ENCODE measurements around the gene RUNX2. TPM values are rescaled to one million over a fixed set of nuclear protein-coding genes. Genes with fewer than 3 reads are reported as not detected.

Gene RUNX2
- total RNA-seq, 1 donor from 2014 or later = 1.8 TPM

DNA sequence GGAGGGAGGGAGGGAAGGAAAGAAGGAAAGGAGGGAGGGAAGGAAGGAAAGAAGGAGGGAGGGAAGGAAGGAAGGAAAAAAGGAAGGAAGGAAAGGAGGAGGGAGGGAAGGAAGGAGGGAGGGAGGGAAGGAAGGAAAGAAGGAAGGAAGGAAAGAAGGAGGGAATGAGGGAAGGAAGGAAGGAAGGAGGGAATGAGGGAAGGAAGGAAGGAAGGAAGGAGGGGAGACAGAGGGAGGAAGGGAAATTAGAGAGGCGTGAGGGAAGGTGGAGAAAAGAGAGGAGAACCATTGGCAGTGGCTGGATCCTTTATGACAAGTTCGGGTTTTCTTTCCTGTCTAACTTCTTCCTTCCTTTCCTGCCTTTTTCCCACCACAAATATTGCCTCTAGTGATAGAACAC is 71.9 kb downstream of the RUNX2 start:
- H3K27me3 Mint-ChIP-seq = peaks cover 15% of the 10 kb centered on the region
- TF ChIP-seq CTCF (IDR thresholded peaks at IDR 0.05) = no peak
- DNase-seq (no peak), ATAC-seq (ENCODE audit: low read depth) (no peak)
- no peaks in the 10 kb centered on the region for H3K36me3 Mint-ChIP-seq (ENCODE audit: low read depth)
- CTCF ChIA-PET = no interaction called here
- H3K27ac Mint-ChIP-seq = no peak overlapping the region
- no peaks in the 10 kb centered on the region for H3K9me3 Mint-ChIP-seq
- POLR2A ChIA-PET = no interaction called here
- no peaks in the 10 kb centered on the region for H3K4me1 Mint-ChIP-seq
- intact Hi-C loops (cut with micrococcal nuclease) = no loop called here
- H3K4me3 Mint-ChIP-seq = no peak overlapping the region

DNA sequence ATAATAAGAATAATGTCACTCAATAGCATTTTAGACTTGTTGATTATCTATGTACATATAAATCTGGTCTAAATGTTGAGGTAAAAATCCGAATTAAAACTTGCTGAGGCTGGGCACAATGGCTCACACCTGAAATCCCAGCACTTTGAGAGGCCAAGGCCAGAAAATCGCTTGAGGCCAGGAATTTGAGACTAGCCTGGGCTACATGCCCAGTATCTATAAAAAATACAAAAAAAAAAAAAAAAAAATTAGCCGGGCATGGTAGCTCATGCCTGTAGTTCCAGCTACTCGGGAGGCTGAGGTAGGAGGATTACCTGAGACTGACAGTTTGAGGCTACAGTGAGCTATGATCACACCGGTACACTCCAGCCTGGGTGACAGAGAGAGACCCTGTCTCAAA is 83.8 kb downstream of the RUNX2 start:
- Mint-ChIP-seq H3K36me3 (ENCODE audit: low read depth) (no peaks in the 10 kb centered on the region), H3K27ac (no peak overlapping the region), H3K4me1 (peaks cover 7% of the 10 kb centered on the region), H3K27me3 (peaks cover 14% of the 10 kb centered on the region), H3K4me3 (no peak overlapping the region), H3K9me3 (no peaks in the 10 kb centered on the region)
- DNase-seq (no peak), ATAC-seq (ENCODE audit: low read depth) (no peak)
- intact Hi-C loops (cut with micrococcal nuclease) = no loop called here
- CTCF ChIA-PET = no interaction called here
- no peak for TF ChIP-seq CTCF (IDR thresholded peaks at IDR 0.05)
- POLR2A ChIA-PET = interaction anchor here (0.6 to 0.7 kb wide), 2 partner anchors 54 to 238 kb away, joined by 3 read pairs; no protein-coding TSS in a partner anchor

GRCh38 chr6:45415315-45415714 is 87.2 kb downstream of the RUNX2 start:
- ChIA-PET CTCF (no interaction called here), POLR2A (interaction anchor here (0.9 kb wide), 1 partner anchor 37 kb away, joined by 4 read pairs; no protein-coding TSS in a partner anchor)
- intact Hi-C loops (cut with micrococcal nuclease) = no loop called here
- H3K4me1 Mint-ChIP-seq = peaks cover 18% of the 10 kb centered on the region
- DNase-seq (no peak), ATAC-seq (ENCODE audit: low read depth) (no peak)
- TF ChIP-seq CTCF (IDR thresholded peaks at IDR 0.05) = no peak
- no peak overlapping the region for H3K4me3 Mint-ChIP-seq
- no peak overlapping the region for H3K27ac Mint-ChIP-seq
- H3K36me3 Mint-ChIP-seq (ENCODE audit: low read depth) = no peaks in the 10 kb centered on the region
- H3K9me3 Mint-ChIP-seq = no peaks in the 10 kb centered on the region
- H3K27me3 Mint-ChIP-seq = peaks cover 27% of the 10 kb centered on the region

- TF ChIP-seq CTCF (IDR thresholded peaks at IDR 0.05) = no peak
- Mint-ChIP-seq H3K27me3 (peaks cover 32% of the 10 kb centered on the region), H3K4me1 (peaks cover 24% of the 10 kb centered on the region), H3K36me3 (ENCODE audit: low read depth) (no peaks in the 10 kb centered on the region), H3K9me3 (no peaks in the 10 kb centered on the region), H3K27ac (no peak overlapping the region), H3K4me3 (no peak overlapping the region)
- intact Hi-C loops (cut with micrococcal nuclease) = no loop called here
- ChIA-PET CTCF (no interaction called here), POLR2A (interaction anchor here (0.9 kb wide), 1 partner anchor 38 kb away, joined by 4 read pairs; no protein-coding TSS in a partner anchor)
- no peak for ATAC-seq (ENCODE audit: low read depth)
- DNase-seq = no peak
These were observed 87.8 kb downstream of the RUNX2 start for GRCh38 chr6:45415788-45416518.

DNA sequence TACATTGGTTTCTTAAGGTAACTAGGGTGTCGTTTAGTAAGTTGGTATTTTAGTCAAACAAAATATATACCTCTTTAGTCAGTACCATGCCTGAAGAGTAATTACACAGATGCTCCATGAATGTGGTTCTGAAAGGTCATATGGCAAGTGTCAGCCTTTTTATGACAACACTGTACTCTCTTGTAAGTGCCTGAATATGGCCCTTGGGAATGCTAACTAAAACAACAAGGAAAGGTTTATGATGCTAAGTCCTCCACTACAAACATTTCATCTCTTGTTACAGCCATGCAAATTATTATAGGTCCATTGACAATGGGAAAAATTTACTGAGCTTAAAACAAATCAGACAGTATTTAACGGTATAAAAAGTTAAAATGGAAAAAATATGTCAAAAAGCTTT is 88.6 kb downstream of the RUNX2 start:
- DNase-seq (no peak), ATAC-seq (ENCODE audit: low read depth) (no peak)
- Mint-ChIP-seq H3K36me3 (ENCODE audit: low read depth) (no peaks in the 10 kb centered on the region), H3K4me1 (peaks cover 30% of the 10 kb centered on the region), H3K27ac (no peak overlapping the region), H3K4me3 (no peak overlapping the region), H3K9me3 (no peaks in the 10 kb centered on the region), H3K27me3 (peaks cover 38% of the 10 kb centered on the region)
- TF ChIP-seq CTCF (IDR thresholded peaks at IDR 0.05) = no peak
- intact Hi-C loops (cut with micrococcal nuclease) = no loop called here
- ChIA-PET CTCF (no interaction called here), POLR2A (no interaction called here)
